CD8-positive, alpha-beta memory T cell (primary cell): ENCODE results near the gene LDLRAD4. TPM values are rescaled to one million over a fixed set of nuclear protein-coding genes. Genes with fewer than 3 reads are reported as not detected.
"Not testable (repeated sequence)": the region's sequence is repeated elsewhere in the genome, so short reads cannot be mapped to it uniquely, and the experiment has no call there.

Experiments used
- CTCF ChIA-PET: fragments of 350-600 bp; sonication (Branson Sonifier 250); formaldehyde crosslinking; loops from one replicate; lab custom pipeline; 2021; ENCODE audit warnings: antibody characterized with exemption; lab: Charles Lee
- POLR2A ChIA-PET: fragments of 350-600 bp; sonication (Branson Sonifier 250); formaldehyde crosslinking; loops from one replicate; lab custom pipeline; 2021; ENCODE audit warnings: antibody characterized with exemption; lab: Charles Lee
- DNase-seq, 5 donors: peaks; one replicate each; pipeline versions ENCODE4 v3.0.0 to v3.0.0-alpha.2; 2020 to 2022; ENCODE audit warnings: mixed read lengths in 1 of 5
- H3K27ac ChIP-seq: one replicate; pipeline ENCODE4 v1.7.0; 2013; ENCODE audit warnings: low read depth, mild to moderate bottlenecking, low read length, moderate library complexity
- H3K27me3 ChIP-seq: 2 replicates; pipeline ENCODE4 v1.7.0; 2013; ENCODE audit warnings: low read length, mild to moderate bottlenecking; ENCODE audit not compliant: insufficient read depth, poor library complexity, severe bottlenecking
- H3K36me3 ChIP-seq: 2 replicates; pipeline ENCODE4 v1.7.0; 2013; ENCODE audit warnings: mild to moderate bottlenecking, low read length, moderate library complexity; ENCODE audit not compliant: insufficient read depth
- H3K4me1 ChIP-seq: 2 replicates; pipeline ENCODE4 v1.7.0; 2013; ENCODE audit warnings: mild to moderate bottlenecking, low read length, moderate library complexity; ENCODE audit not compliant: insufficient read depth
- H3K4me3 ChIP-seq: 2 replicates; pipeline ENCODE4 v1.7.0; 2013; ENCODE audit warnings: mild to moderate bottlenecking, low read length
- H3K9me3 ChIP-seq: 2 replicates; pipeline ENCODE4 v1.7.0; 2013; ENCODE audit warnings: mild to moderate bottlenecking, low read length
- H3K27ac Mint-ChIP-seq, 8 donors: one replicate each; pipeline ENCODE4 v1.8.0; 2020 to 2021; ENCODE audit warnings: mixed read lengths in 8 of 8, mild to moderate bottlenecking in 6 of 8, inconsistent platforms in 3 of 8, moderate library complexity in 3 of 8
- H3K27me3 Mint-ChIP-seq, 2 donors: one replicate each; pipeline ENCODE4 v1.8.0; 2020 to 2021; ENCODE audit warnings: mixed read lengths in 2 of 2, mild to moderate bottlenecking in 1 of 2, moderate library complexity in 1 of 2
- H3K36me3 Mint-ChIP-seq, 3 donors: one replicate each; pipeline ENCODE4 v1.8.0; 2020 to 2021; ENCODE audit warnings: mixed read lengths in 3 of 3, inconsistent platforms in 1 of 3, mild to moderate bottlenecking in 1 of 3
- H3K4me1 Mint-ChIP-seq, 3 donors: one replicate each; pipeline ENCODE4 v1.8.0; 2020 to 2021; ENCODE audit warnings: mixed read lengths in 3 of 3, inconsistent platforms in 1 of 3, mild to moderate bottlenecking in 1 of 3
- H3K4me3 Mint-ChIP-seq, 7 donors: one replicate each; pipeline ENCODE4 v1.8.0; 2020 to 2021; ENCODE audit warnings: mixed read lengths in 7 of 7, mild to moderate bottlenecking in 6 of 7, moderate library complexity in 4 of 7, inconsistent platforms in 2 of 7
- H3K9me3 Mint-ChIP-seq, 5 donors: one replicate each; pipeline ENCODE4 v1.8.0; 2020 to 2022; ENCODE audit warnings: mixed read lengths in 5 of 5, mild to moderate bottlenecking in 3 of 5, moderate library complexity in 2 of 5, inconsistent platforms in 1 of 5
- polyA plus RNA-seq: library from polyadenylated mRNA; unstranded; fragments of 300-500 nt; fragmentation: Illumina TruSeq; gene quantifications from one replicate; pipeline ENCODE4 v1.2.3, GENCODE V29; 2021
- total RNA-seq, 2 experiments: library from RNA; stranded (reverse); gene quantifications; one replicate each; pipeline ENCODE4 v1.2.3, GENCODE V29; 2021

LDLRAD4 gene
- total and polyA plus RNA-seq, 3 experiments from 2014 or later = 8.1 to 30.4 (median 27.3) TPM

GRCh38 chr18:13599031-13599430 is 380.5 kb downstream of the LDLRAD4 start:
- Histone ChIP-seq H3K27me3 (no peaks in the 10 kb centered on the region), H3K4me1 (no peaks in the 10 kb centered on the region), H3K9me3 (peaks cover 31% of the 10 kb centered on the region), H3K36me3 (no peaks in the 10 kb centered on the region), H3K4me3 (no peak overlapping the region), H3K27ac (no peak overlapping the region)
- peaks cover 36 to 42% (median 38%) of the 10 kb centered on the region in 5 donors for H3K9me3 Mint-ChIP-seq
- H3K27ac Mint-ChIP-seq = no peak overlapping the region
- peak overlapping the region in 1 of 7 donors; percentile 32 for H3K4me3 Mint-ChIP-seq
- DNase-seq = no peak
- peaks cover 0 to 3% (median 1%) of the 10 kb centered on the region in 3 donors for H3K4me1 Mint-ChIP-seq
- peaks cover 12 to 60% (median 17%) of the 10 kb centered on the region in 3 donors for H3K36me3 Mint-ChIP-seq
- ChIA-PET POLR2A (no interaction called here), CTCF (interaction anchor here (1.5 kb wide), 1 partner anchor 14 kb away, joined by 6 read pairs; no protein-coding TSS in a partner anchor)
- no peaks in the 10 kb centered on the region for H3K27me3 Mint-ChIP-seq

- Histone ChIP-seq H3K9me3 (peaks cover 5% of the 10 kb centered on the region), H3K36me3 (no peaks in the 10 kb centered on the region), H3K27me3 (no peaks in the 10 kb centered on the region), H3K4me1 (peaks cover 3% of the 10 kb centered on the region), H3K27ac (no peak overlapping the region), H3K4me3 (no peak overlapping the region)
- ChIA-PET POLR2A (interaction anchor here (1.4 kb wide), 1 partner anchor 34 kb away, joined by 3 read pairs; no protein-coding TSS in a partner anchor), CTCF (no interaction called here)
- H3K4me1 Mint-ChIP-seq = peaks cover 9 to 20% (median 10%) of the 10 kb centered on the region in 3 donors
- H3K27me3 Mint-ChIP-seq = no peaks in the 10 kb centered on the region
- DNase-seq = no peak
- H3K36me3 Mint-ChIP-seq = peaks cover 2 to 18% (median 3%) of the 10 kb centered on the region in 3 donors
- H3K4me3 Mint-ChIP-seq = no peak overlapping the region
- peaks cover 0 to 9% (median 6%) of the 10 kb centered on the region in 5 donors for H3K9me3 Mint-ChIP-seq
- peak overlapping the region in 1 of 8 donors; percentile 29 for H3K27ac Mint-ChIP-seq
Measured at GRCh38 chr18:13603304-13604019, 384.9 kb downstream of the LDLRAD4 start.

- H3K9me3 ChIP-seq = no peaks in the 10 kb centered on the region
- no peak overlapping the region for H3K4me3 ChIP-seq
- Mint-ChIP-seq H3K36me3 (peaks cover 0 to 13% (median 1%) of the 10 kb centered on the region in 3 donors), H3K4me3 (no peak overlapping the region), H3K4me1 (peaks cover 20 to 33% (median 23%) of the 10 kb centered on the region in 3 donors), H3K9me3 (peaks cover 0 to 3% (median 0%) of the 10 kb centered on the region in 5 donors), H3K27ac (peak overlapping the region in 1 of 8 donors; percentile 29), H3K27me3 (no peaks in the 10 kb centered on the region)
- no peak overlapping the region for H3K27ac ChIP-seq
- POLR2A ChIA-PET = no interaction called here
- CTCF ChIA-PET = no interaction called here
- no peaks in the 10 kb centered on the region for H3K36me3 ChIP-seq
- peaks cover 10% of the 10 kb centered on the region for H3K4me1 ChIP-seq
- H3K27me3 ChIP-seq = no peaks in the 10 kb centered on the region
- no peak for DNase-seq
Measured at GRCh38 chr18:13604786-13605185, 386.2 kb downstream of the LDLRAD4 start.

- ChIA-PET POLR2A (no interaction called here), CTCF (no interaction called here)
- Mint-ChIP-seq H3K4me3 (no peak overlapping the region), H3K36me3 (peaks cover 0 to 13% (median 1%) of the 10 kb centered on the region in 3 donors), H3K4me1 (peaks cover 20 to 40% (median 25%) of the 10 kb centered on the region in 3 donors), H3K27me3 (no peaks in the 10 kb centered on the region), H3K27ac (no peak overlapping the region), H3K9me3 (peaks cover 0 to 3% (median 0%) of the 10 kb centered on the region in 5 donors)
- DNase-seq = no peak
- H3K9me3 ChIP-seq = no peaks in the 10 kb centered on the region
- H3K27ac ChIP-seq = no peak overlapping the region
- no peaks in the 10 kb centered on the region for H3K36me3 ChIP-seq
- peaks cover 10% of the 10 kb centered on the region for H3K4me1 ChIP-seq
- H3K4me3 ChIP-seq = no peak overlapping the region
- H3K27me3 ChIP-seq = no peaks in the 10 kb centered on the region
Measured at GRCh38 chr18:13605477-13605876, 386.9 kb downstream of the LDLRAD4 start.

GRCh38 chr18:13605901-13606300 is 387.3 kb downstream of the LDLRAD4 start:
- H3K27ac Mint-ChIP-seq = no peak overlapping the region
- H3K9me3 Mint-ChIP-seq = peaks cover 0 to 3% (median 0%) of the 10 kb centered on the region in 5 donors
- Histone ChIP-seq H3K36me3 (no peaks in the 10 kb centered on the region), H3K27ac (no peak overlapping the region), H3K27me3 (no peaks in the 10 kb centered on the region), H3K4me1 (peaks cover 10% of the 10 kb centered on the region), H3K9me3 (no peaks in the 10 kb centered on the region), H3K4me3 (no peak overlapping the region)
- no peak overlapping the region for H3K4me3 Mint-ChIP-seq
- ChIA-PET CTCF (no interaction called here), POLR2A (no interaction called here)
- no peaks in the 10 kb centered on the region for H3K27me3 Mint-ChIP-seq
- H3K36me3 Mint-ChIP-seq = peaks cover 0 to 10% (median 0%) of the 10 kb centered on the region in 3 donors
- peaks cover 22 to 44% (median 28%) of the 10 kb centered on the region in 3 donors for H3K4me1 Mint-ChIP-seq
- DNase-seq = no peak

GRCh38 chr18:13606604-13607254 is 388.2 kb downstream of the LDLRAD4 start:
- no peak overlapping the region for H3K27ac Mint-ChIP-seq
- H3K4me1 Mint-ChIP-seq = peaks cover 30 to 52% (median 37%) of the 10 kb centered on the region in 3 donors

GRCh38 chr18:13608024-13608562 is 389.5 kb downstream of the LDLRAD4 start:
- CTCF ChIA-PET = interaction anchor here (0.7 to 2.8 kb wide), 3 partner anchors 21 to 50 kb away, joined by 3 to 12 read pairs (median 5); no protein-coding TSS in a partner anchor
- H3K27me3 Mint-ChIP-seq, POLR2A ChIA-PET, H3K27ac ChIP-seq, H3K36me3 ChIP-seq, H3K27me3 ChIP-seq, H3K36me3 Mint-ChIP-seq, H3K4me3 ChIP-seq, H3K9me3 ChIP-seq, H3K9me3 Mint-ChIP-seq: not testable (repeated sequence)
- peak in 2 of 5 donors; percentile 45 to 77 for DNase-seq
- peak overlapping the region in 6 of 7 donors; percentile 24 to 75 (median 47) for H3K4me3 Mint-ChIP-seq
- H3K4me1 Mint-ChIP-seq = peaks cover 44 to 66% (median 50%) of the 10 kb centered on the region in 3 donors
- H3K27ac Mint-ChIP-seq = peak overlapping the region in 6 of 8 donors; percentile 12 to 91 (median 81)
- peaks cover 29% of the 10 kb centered on the region for H3K4me1 ChIP-seq

More at GRCh38 chr18:13606604-13607254, 388.2 kb downstream of the LDLRAD4 start:
- H3K27me3 Mint-ChIP-seq = peaks cover 0 to 3% of the 10 kb centered on the region in 2 donors
- ChIA-PET CTCF (no interaction called here), POLR2A (no interaction called here)
- H3K27me3 ChIP-seq = no peaks in the 10 kb centered on the region
- no peak overlapping the region for H3K4me3 Mint-ChIP-seq
- peaks cover 15% of the 10 kb centered on the region for H3K4me1 ChIP-seq
- H3K27ac ChIP-seq = no peak overlapping the region
- H3K36me3 ChIP-seq = no peaks in the 10 kb centered on the region
- H3K9me3 ChIP-seq = no peaks in the 10 kb centered on the region
- DNase-seq = no peak
- H3K36me3 Mint-ChIP-seq = peaks cover 0 to 4% (median 0%) of the 10 kb centered on the region in 3 donors
- H3K9me3 Mint-ChIP-seq = peaks cover 0 to 3% (median 0%) of the 10 kb centered on the region in 5 donors
- H3K4me3 ChIP-seq = no peak overlapping the region
